ENCODE measurements around the gene PCBP3. TPM values are rescaled to one million over a fixed set of nuclear protein-coding genes. Genes with fewer than 3 reads are reported as not detected.

The PCBP3 gene
- total and polyA plus RNA-seq, 2 donors (not counting 3 experiments of a cell fraction or from before 2014, with no cell fraction given), result 0.06 to 1.1 TPM

- CTCF ChIA-PET, result no interaction called here
- no peak overlapping the region for H2AFZ ChIP-seq (ENCODE audit: low read depth, low read length)
- dilution Hi-C loops (cut with MboI; ENCODE audit: extremely low pct_ligation_motif_present, low sequenced_read_pairs) (no loop called here), intact Hi-C loops (cut with micrococcal nuclease) (no loop called here)
- H4K20me1 ChIP-seq (replicated peaks; ENCODE audit: control insufficient read depth, extremely low read depth, insufficient read depth, low read length), result no peaks in the 10 kb centered on the region
- H3K27ac ChIP-seq (ENCODE audit: insufficient read depth, low read depth, low read length), result no peak overlapping the region
- no TSS peak for BruUV-seq (replicated peaks)
- H3K9me3 ChIP-seq (replicated peaks; ENCODE audit: control insufficient read depth, insufficient read depth, low read length), result no peaks in the 10 kb centered on the region
- POLR2A ChIA-PET, result no interaction called here
- TF ChIP-seq MAX (IDR thresholded peaks at IDR 0.05; ENCODE audit: insufficient read depth, insufficient read length) (no peak), FOS (IDR thresholded peaks at IDR 0.05; ENCODE audit: borderline replicate concordance, insufficient read depth, low read length) (no peak), POLR2A (IDR thresholded peaks at IDR 0.05; ENCODE audit: low read depth, low read length) (no peak), EZH2 (IDR thresholded peaks at IDR 0.05; ENCODE audit: borderline replicate concordance, low read depth, low read length, severe bottlenecking) (no peak), JUN (IDR thresholded peaks at IDR 0.05; ENCODE audit: borderline replicate concordance, insufficient read depth, insufficient read length, low read depth) (no peak), POLR2AphosphoS5 (IDR thresholded peaks at IDR 0.05; ENCODE audit: insufficient read depth, low read depth, low read length) (no peak), MYC (IDR thresholded peaks at IDR 0.05; ENCODE audit: low read depth, low read length) (no peak), GATA2 (IDR thresholded peaks at IDR 0.05; ENCODE audit: insufficient read depth, insufficient read length, low read depth, low read length) (no peak)
- TF ChIP-seq, protein P1, sequence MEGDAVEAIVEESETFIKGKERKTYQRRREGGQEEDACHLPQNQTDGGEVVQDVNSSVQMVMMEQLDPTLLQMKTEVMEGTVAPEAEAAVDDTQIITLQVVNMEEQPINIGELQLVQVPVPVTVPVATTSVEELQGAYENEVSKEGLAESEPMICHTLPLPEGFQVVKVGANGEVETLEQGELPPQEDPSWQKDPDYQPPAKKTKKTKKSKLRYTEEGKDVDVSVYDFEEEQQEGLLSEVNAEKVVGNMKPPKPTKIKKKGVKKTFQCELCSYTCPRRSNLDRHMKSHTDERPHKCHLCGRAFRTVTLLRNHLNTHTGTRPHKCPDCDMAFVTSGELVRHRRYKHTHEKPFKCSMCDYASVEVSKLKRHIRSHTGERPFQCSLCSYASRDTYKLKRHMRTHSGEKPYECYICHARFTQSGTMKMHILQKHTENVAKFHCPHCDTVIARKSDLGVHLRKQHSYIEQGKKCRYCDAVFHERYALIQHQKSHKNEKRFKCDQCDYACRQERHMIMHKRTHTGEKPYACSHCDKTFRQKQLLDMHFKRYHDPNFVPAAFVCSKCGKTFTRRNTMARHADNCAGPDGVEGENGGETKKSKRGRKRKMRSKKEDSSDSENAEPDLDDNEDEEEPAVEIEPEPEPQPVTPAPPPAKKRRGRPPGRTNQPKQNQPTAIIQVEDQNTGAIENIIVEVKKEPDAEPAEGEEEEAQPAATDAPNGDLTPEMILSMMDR (IDR thresholded peaks at IDR 0.05; ENCODE audit: extremely low read depth in 1 of 2, insufficient read depth in 1 of 2, low read depth in 1 of 2, low read length in 2 of 2), result no peak
- H3K9ac ChIP-seq (replicated peaks; ENCODE audit: extremely low read depth, insufficient read depth, low read length), result no peak overlapping the region
- FAIRE-seq (no peak), DNase-seq (ENCODE audit: low read depth, low spot score) (no peak)
- H3K4me1 ChIP-seq (ENCODE audit: control insufficient read depth, extremely low read depth, insufficient read depth, low read length), result no peaks in the 10 kb centered on the region
- no peak overlapping the region for H3K4me3 ChIP-seq (replicated peaks in 1 of 3; ENCODE audit: insufficient read depth in 1 of 3, low read depth in 1 of 3, low read length in 3 of 3)
- no peak overlapping the region for H3K4me2 ChIP-seq (ENCODE audit: insufficient read depth, low read length)
- no peaks in the 10 kb centered on the region for H3K9me1 ChIP-seq (replicated peaks; ENCODE audit: control insufficient read depth, extremely low read depth, insufficient read depth, low read length)
- no peaks in the 10 kb centered on the region for H3K79me2 ChIP-seq (ENCODE audit: control insufficient read depth, insufficient read depth, low read length)
- H3K27me3 ChIP-seq (ENCODE audit: control insufficient read depth in 2 of 2, insufficient read depth in 2 of 2, low read length in 2 of 2), result no peaks in the 10 kb centered on the region
- H3K36me3 ChIP-seq (ENCODE audit: control insufficient read depth in 2 of 2, extremely low read depth in 1 of 2, insufficient read depth in 2 of 2, low read length in 2 of 2), result no peaks in the 10 kb centered on the region
These were observed 217.8 kb downstream of the PCBP3 start for GRCh38 chr21:45861156-45861870.

Data from endothelial cell of umbilical vein (primary cell).